Embryonic facial prominence (tissue), 1 donor: Measurements from ENCODE around the gene SETBP1.
A peak's percentile ranks its signal among the peaks of the same experiment; 100 is the strongest.

Source experiments
- DNase-seq: peaks from one replicate; pipeline ENCODE4 v3.0.0-alpha.2; 2016; ENCODE audit errors: extremely low spot score

Gene SETBP1

GRCh38 chr18:45024357-45025088, 343.8 kb downstream of the SETBP1 start:
- no peak for DNase-seq

- DNase-seq: no peak
Measured at GRCh38 chr18:45025089-45025450, 344.4 kb downstream of the SETBP1 start.

GRCh38 chr18:45026162-45026561, 345.5 kb downstream of the SETBP1 start:
- no peak for DNase-seq

DNA sequence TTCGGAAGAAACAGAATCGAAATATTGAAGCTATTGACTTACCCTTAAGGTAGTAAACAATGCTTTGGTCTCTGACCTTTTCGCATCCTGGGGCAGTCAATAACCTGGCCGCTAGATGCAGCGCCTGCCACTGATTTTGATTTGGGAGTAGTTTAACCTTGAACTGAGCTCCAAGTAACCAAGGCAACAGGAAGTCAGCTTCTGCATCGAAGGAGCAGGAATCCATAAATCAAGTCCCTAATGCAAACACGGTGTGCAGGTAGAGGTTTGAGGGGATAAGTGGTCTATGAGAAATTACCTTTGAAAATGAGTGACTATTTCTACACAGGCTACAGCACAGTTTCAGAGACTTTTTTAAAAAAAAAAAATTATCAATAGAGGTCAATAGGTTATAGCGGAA, 353.5 kb downstream of the SETBP1 start:
- DNase-seq: no peak

- no peak for DNase-seq
Measured at GRCh38 chr18:45037618-45038017, 356.9 kb downstream of the SETBP1 start.

- no peak for DNase-seq
Measured at GRCh38 chr18:45039376-45039775, 358.7 kb downstream of the SETBP1 start.

GRCh38 chr18:45040879-45041278, 360.2 kb downstream of the SETBP1 start:
- DNase-seq: no peak

- DNase-seq: no peak
Measured at GRCh38 chr18:45044787-45045186, 364.1 kb downstream of the SETBP1 start.

DNA sequence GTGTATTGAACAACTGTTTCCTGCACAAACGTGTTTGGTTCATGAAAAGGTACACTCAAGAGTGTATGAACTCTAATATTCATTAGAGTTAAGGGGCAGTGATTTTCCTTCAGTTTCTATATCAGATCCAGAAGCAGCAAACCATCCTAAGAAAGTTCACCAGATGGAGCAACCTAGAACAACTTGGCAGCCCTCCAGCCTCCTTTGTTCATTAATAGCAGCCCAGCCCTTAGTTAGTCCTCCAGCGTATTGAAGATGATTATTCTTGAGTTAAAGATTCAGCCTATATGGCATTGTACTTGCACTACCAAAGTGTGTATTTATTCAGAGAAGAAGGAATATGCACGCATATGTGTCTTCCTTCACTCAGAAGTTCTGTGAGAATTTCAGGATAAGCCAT, 365.5 kb downstream of the SETBP1 start:
- no peak for DNase-seq

DNA sequence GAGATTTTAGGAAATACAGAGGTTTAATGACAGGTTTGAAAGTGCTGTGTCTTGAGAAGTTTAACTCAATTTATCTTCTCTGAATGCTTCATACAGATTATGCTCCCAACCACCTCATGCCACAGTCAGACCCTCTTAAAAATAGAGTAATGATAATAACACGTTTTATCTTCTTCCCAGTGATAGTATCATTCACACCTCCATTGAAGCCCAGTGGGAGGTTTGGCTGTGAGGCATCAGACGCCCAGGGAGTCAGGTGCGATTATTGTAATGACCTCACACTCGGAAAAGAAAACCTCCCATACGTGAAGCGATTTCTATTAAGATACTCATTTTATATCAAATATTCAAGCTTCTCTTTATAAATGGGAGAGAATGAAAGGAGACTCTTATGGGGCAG, 366.3 kb downstream of the SETBP1 start:
- DNase-seq: no peak

DNA sequence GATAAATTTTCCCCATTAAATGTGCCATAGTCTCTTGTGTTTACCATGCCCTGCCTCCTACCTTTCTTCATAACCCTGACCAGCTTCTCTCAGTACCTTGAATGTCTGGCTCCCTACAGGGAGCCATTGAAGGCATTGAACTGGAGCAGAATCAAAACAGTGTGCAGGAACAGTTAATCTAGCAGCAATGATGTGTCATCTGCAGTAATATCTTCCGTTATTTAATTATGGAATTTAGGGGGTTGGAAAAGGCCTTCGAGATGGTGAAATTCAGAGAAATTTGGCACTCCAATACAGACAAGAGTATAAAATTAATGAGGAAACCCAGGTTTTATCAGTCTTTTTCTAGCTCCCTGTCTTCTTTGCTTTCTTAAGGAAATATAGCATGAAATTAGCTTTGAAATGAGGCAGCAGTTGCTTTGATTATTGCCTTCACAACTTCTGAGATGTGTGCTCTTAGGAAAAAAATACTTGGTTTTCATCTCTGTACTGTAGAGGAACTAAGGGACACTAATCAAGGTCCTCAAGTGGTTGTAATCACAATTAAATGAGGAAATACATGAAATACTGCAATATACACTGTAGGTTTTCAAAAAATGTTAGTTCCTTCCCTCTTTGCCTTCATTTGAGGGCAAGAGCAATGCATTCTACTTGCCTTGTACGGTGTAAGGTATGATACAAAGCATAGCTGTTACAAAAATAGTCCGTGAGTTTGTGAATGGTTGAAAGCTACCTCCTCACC, 369.1 kb downstream of the SETBP1 start:
- no peak for DNase-seq

DNA sequence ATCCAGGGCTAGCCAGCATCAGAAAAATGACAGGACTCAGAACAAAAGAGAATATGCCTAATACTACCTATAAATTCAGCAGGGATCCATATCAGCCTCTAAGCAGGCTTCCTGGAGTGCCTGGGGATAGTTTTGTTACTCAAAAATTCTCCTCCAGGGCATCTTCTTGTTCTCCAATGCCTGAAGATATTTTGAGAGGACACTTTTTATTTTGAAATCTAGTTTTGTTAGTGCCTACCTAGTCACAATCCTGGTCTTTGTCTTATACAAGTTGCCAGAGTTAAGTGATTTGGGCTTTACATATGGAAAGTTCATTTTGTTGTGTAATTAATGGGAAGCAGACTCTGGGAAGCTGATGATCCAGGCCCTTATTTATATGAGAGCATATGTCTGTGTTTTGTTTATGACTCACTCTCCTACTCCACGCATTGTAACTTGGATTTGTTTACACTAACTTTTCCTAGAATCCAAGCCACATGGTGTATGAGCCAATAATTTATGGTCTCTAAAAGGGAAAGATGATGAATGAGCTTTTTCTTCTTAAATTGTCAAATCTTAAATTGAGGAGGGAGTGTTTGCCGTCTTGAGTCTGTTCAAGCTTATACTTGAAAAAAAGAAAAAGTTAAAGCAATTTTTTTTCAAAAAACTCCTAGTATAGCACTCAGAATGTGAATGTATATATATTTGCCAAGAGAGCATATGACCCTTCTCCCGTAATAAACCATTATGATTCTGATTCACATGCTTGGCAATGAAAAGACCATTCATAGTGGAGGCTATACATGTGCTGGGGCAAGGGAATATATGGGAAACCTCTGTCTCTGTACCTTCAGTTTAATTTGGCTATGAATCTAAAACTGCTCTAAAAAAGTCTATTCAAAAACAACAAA, 370.3 kb downstream of the SETBP1 start:
- peak; percentile 62 for DNase-seq

DNA sequence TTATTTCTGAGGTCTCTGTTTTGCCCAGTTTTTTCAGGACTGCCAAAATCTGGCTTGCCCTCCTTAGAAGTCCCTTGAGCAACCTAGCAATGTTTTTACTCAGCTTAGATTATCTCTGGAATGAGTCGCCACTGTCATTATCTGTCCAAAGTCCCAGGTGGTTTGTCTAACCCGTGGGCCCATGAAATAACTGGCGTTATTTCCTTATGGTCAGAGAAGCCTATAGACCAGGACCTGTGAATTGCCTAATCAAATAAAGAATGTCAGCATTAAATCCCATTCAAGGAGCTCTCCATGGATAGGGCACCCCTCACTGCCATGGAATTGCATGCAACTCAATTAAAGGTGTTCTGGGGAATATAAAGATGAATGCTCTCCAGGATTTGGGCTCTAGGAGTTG, 373.9 kb downstream of the SETBP1 start:
- no peak for DNase-seq

DNA sequence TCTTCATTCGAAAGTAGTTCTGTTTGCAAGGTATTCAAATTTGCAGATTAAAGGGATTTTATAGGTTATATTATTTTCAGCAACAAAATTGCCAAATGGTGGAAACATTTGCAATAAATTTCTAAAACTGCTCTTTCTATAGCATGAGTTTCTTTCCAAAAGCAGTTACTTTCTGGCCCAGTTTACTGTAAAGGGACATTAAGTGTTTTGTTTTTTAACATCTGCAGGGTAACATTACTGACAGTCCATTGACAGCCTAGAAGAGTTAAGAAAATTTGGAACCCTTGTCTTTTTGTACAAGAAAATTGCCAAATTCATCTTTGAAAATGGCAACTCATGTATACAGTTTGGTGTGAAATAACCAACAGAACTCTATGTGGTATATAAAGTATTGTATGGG, 375.1 kb downstream of the SETBP1 start:
- no peak for DNase-seq

GRCh38 chr18:45056926-45057325, 376.2 kb downstream of the SETBP1 start:
- no peak for DNase-seq

- no peak for DNase-seq
Measured at GRCh38 chr18:45057955-45058600, 377.4 kb downstream of the SETBP1 start.

DNA sequence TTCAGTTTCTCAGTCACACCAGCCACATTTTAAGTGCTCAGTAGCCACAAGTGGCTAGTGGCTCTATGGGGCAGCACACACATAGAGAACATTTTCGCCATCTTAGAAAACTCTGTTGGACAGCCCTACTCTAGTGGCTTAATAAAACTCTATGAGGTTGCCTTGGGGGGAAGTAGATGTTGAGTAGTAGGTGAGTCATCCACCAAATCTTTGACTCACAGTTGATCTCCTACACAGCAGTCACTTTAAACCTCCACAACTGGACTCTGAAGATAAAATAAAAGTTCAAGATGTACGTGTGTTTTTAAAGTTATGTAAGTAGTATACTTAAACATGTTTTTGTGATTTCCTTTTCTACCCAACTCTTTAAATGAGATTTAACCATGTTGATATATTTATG, 379.0 kb downstream of the SETBP1 start:
- no peak for DNase-seq

GRCh38 chr18:45060102-45060501, 379.4 kb downstream of the SETBP1 start:
- no peak for DNase-seq

DNA sequence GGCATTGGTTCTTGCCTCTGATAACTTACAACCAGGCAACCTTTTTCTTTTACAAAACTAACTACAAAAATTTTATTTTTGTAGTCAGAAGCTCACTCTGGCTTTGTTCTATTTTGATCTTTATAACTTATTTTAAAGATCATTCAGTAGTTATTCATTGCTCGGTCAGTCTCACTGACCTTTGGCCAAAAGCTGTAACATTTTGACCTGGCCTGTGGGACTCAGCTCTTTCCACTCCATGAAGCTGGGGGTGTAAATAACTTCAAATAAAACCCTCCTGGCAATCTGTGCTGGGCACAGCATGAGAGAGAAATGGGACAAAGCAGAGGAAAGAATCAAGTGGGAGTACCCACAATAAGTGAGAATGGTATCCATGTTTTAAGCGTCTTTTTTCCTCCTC, 380.7 kb downstream of the SETBP1 start:
- no peak for DNase-seq

DNA sequence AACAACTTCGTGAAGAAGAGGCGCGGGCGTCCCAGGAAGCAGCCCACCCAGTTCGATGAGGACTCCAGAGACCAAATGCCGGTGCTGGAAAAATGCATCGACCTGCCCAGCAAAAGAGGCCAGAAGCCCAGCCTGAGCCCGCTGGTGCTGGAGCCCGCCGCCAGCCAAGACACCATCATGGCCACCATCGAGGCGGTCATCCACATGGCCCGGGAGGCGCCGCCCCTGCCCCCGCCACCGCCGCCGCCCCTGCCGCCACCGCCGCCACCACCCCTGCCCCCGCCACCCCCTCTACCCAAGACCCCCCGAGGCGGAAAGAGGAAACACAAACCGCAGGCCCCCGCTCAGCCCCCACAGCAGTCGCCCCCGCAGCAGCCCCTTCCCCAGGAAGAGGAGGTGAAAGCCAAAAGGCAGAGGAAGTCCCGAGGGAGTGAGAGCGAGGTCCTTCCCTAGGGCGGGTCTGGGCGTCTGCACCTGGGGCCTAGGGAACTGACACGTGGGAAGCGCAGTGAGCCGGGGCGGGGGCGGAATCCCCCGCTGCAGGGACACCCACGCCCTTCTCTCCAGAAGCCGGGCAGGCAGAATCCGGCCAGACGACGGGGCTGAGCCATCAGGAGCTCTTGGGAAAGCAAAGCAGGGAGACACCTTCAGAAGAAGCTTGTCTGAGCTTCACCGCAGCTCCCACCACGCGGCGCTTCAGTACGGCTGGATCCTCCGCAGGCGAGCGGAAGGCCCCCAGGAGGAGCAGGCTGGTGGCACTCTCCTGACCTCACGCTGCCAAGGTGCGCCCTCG, 382.8 kb downstream of the SETBP1 start:
- no peak for DNase-seq

- no peak for DNase-seq
Measured at GRCh38 chr18:45066210-45066609, 385.5 kb downstream of the SETBP1 start.
